ENCODE data around the gene CEP170B.
"Not testable (repeated sequence)": the region's sequence is repeated elsewhere in the genome, so short reads cannot be mapped to it uniquely, and the experiment has no call there.

- not testable (repeated sequence) for TF ChIP-seq EZH2 (IDR thresholded peaks at IDR 0.05); POLR2AphosphoS5 (IDR thresholded peaks at IDR 0.05; ENCODE audit: borderline replicate concordance, low read depth, low read length)
These were observed 79.6 kb downstream of the CEP170B start for GRCh38 chr14:104944436-104945205.
